Hepatocyte (in vitro differentiated cells): Measurements from ENCODE around the gene KCNE3.

Source experiments
- EZH2 ChIP-seq: fragments of 200-600 bp; sonication (generic); IDR thresholded peaks from 2 replicates; pipeline ENCODE4 v1.6.1; 2016; ENCODE audit warnings: antibody characterized with exemption, mild to moderate bottlenecking, borderline replicate concordance
- TF ChIP-seq, protein P1 (sequence below): fragments of 200-600 bp; sonication (generic); IDR thresholded peaks from 2 replicates; pipeline ENCODE4 v1.5.1; 2016; ENCODE audit warnings: antibody characterized with exemption, mild to moderate bottlenecking; ENCODE audit not compliant: poor library complexity

GRCh38 chr11:74471668-74472429, 4.5 kb upstream of the KCNE3 start:
- TF ChIP-seq, protein P1, sequence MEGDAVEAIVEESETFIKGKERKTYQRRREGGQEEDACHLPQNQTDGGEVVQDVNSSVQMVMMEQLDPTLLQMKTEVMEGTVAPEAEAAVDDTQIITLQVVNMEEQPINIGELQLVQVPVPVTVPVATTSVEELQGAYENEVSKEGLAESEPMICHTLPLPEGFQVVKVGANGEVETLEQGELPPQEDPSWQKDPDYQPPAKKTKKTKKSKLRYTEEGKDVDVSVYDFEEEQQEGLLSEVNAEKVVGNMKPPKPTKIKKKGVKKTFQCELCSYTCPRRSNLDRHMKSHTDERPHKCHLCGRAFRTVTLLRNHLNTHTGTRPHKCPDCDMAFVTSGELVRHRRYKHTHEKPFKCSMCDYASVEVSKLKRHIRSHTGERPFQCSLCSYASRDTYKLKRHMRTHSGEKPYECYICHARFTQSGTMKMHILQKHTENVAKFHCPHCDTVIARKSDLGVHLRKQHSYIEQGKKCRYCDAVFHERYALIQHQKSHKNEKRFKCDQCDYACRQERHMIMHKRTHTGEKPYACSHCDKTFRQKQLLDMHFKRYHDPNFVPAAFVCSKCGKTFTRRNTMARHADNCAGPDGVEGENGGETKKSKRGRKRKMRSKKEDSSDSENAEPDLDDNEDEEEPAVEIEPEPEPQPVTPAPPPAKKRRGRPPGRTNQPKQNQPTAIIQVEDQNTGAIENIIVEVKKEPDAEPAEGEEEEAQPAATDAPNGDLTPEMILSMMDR = no peak
- TF ChIP-seq EZH2 = no peak
